H1 (cell line): ENCODE data around the gene BAG1. TPM values are rescaled to one million over a fixed set of nuclear protein-coding genes. Genes with fewer than 3 reads are reported as not detected.

Experiments used
- CTCF ChIA-PET: fragments of 300-600 bp; sonication (Branson Sonifier 250); formaldehyde crosslinking; loops from one replicate; lab custom pipeline; 2021; ENCODE audit not compliant: partially characterized antibody; lab: Charles Lee
- POLR2A ChIA-PET: fragments of 300-600 bp; sonication (Branson Sonifier 250); formaldehyde crosslinking; loops from one replicate; lab custom pipeline; 2021; ENCODE audit warnings: inconsistent platforms; ENCODE audit not compliant: partially characterized antibody; lab: Charles Lee
- DNase-seq, 2 experiments: peaks; one replicate each; pipeline versions ENCODE4 v3.0.0 to v3.0.0-alpha.2; 2010 to 2022; ENCODE audit warnings: low spot score in 2 of 2, low read depth in 1 of 2, mixed read lengths in 1 of 2
- FAIRE-seq: peaks from 2 replicates; lab custom pipeline; 2011; peaks lifted over from hg19 to GRCh38; lab: Jason Lieb, UNC
- H2AFZ ChIP-seq: 2 replicates; pipeline ENCODE4 v1.8.1; 2012; ENCODE audit warnings: low read length, inconsistent platforms
- H2AK5ac ChIP-seq: 2 replicates; pipeline ENCODE4 v1.6.1; 2013; ENCODE audit warnings: low read depth, low read length
- H2BK120ac ChIP-seq: replicated peaks from 2 replicates; pipeline ENCODE3; 2013; ENCODE audit warnings: low read depth, low read length, inconsistent platforms
- H2BK12ac ChIP-seq: 2 replicates; pipeline ENCODE4 v1.6.1; 2013; ENCODE audit warnings: low read depth, low read length
- H2BK15ac ChIP-seq: 2 replicates; pipeline ENCODE4 v1.6.1; 2013; ENCODE audit warnings: low read length
- H2BK20ac ChIP-seq: 2 replicates; pipeline ENCODE4 v1.6.1; 2013; ENCODE audit warnings: low read length
- H2BK5ac ChIP-seq: 2 replicates; pipeline ENCODE4 v1.6.1; 2013; ENCODE audit warnings: low read depth, low read length
- H3K14ac ChIP-seq: 2 replicates; pipeline ENCODE4 v1.6.1; 2013; ENCODE audit warnings: inconsistent platforms; ENCODE audit not compliant: insufficient read length
- H3K18ac ChIP-seq: 2 replicates; pipeline ENCODE4 v1.6.1; 2013; ENCODE audit warnings: low read length; ENCODE audit errors: extremely low read depth
- H3K23ac ChIP-seq: 2 replicates; pipeline ENCODE4 v1.6.1; 2013; ENCODE audit warnings: inconsistent platforms; ENCODE audit not compliant: insufficient read length
- H3K23me2 ChIP-seq: 2 replicates; pipeline ENCODE4 v1.6.1; 2013; ENCODE audit warnings: low read depth, low read length
- H3K27ac ChIP-seq: 2 replicates; pipeline ENCODE4 v1.6.1; 2011; ENCODE audit warnings: low read depth, low read length, inconsistent platforms
- H3K27me3 ChIP-seq, 4 experiments: replicated peaks in 1 of 4; 1 replicate in 1 of 4; 2 replicates in 3 of 4; pipeline versions ENCODE4 v1.6.1 to v1.8.1; 2011 to 2013; ENCODE audit warnings: low read length in 3 of 4, mild to moderate bottlenecking in 3 of 4, inconsistent platforms in 2 of 4, mixed read lengths in 2 of 4, moderate library complexity in 1 of 4; ENCODE audit not compliant: control insufficient read depth in 3 of 4, insufficient read depth in 3 of 4; ENCODE audit errors: extremely low read depth in 1 of 4
- H3K36me3 ChIP-seq, 4 experiments: 2 replicates each; pipeline versions ENCODE4 v1.6.1 to v1.8.1; 2011 to 2013; ENCODE audit warnings: mild to moderate bottlenecking in 4 of 4, low read length in 3 of 4, moderate library complexity in 2 of 4, control low read depth in 1 of 4, inconsistent platforms in 1 of 4; ENCODE audit not compliant: insufficient read depth in 4 of 4, control insufficient read depth in 2 of 4
- H3K4ac ChIP-seq: replicated peaks from 2 replicates; pipeline ENCODE3; 2013; ENCODE audit warnings: low read length, low read depth, mixed read lengths, inconsistent platforms; ENCODE audit not compliant: insufficient read length
- H3K4me1 ChIP-seq, 4 experiments: replicated peaks in 1 of 4; 1 replicate in 1 of 4; 2 replicates in 3 of 4; pipeline versions ENCODE4 v1.6.1 to v1.8.1; 2011 to 2013; ENCODE audit warnings: low read length in 3 of 4, inconsistent platforms in 2 of 4, mixed read lengths in 1 of 4; ENCODE audit not compliant: insufficient read depth in 4 of 4, control insufficient read depth in 3 of 4
- H3K4me2 ChIP-seq, 2 experiments: 2 replicates each; pipeline versions ENCODE4 v1.6.1 to v1.8.1; 2011 to 2013; ENCODE audit warnings: low read depth in 2 of 2, low read length in 2 of 2, control low read depth in 1 of 2, inconsistent platforms in 1 of 2, mild to moderate bottlenecking in 1 of 2; ENCODE audit not compliant: insufficient read depth in 1 of 2
- H3K4me3 ChIP-seq, 4 experiments: fragments of 200-600, 300-600 bp in 1 of 4; sonication (generic), shearing (Covaris generic), sonication (Bioruptor Twin) in 1 of 4; 2 replicates each; pipeline versions ENCODE4 v1.5.1 to v1.8.1; 2011 to 2016; ENCODE audit warnings: low read length in 4 of 4, low read depth in 3 of 4, control low read depth in 2 of 4, inconsistent platforms in 2 of 4, mild to moderate bottlenecking in 2 of 4, mixed read lengths in 1 of 4, moderate library complexity in 1 of 4; ENCODE audit not compliant: insufficient read depth in 2 of 4; ENCODE audit errors: extremely low read depth in 1 of 4
- H3K56ac ChIP-seq: replicated peaks from 2 replicates; pipeline ENCODE3; 2013; ENCODE audit warnings: low read depth, mild to moderate bottlenecking, mixed read lengths, low read length, inconsistent platforms; ENCODE audit not compliant: insufficient read length
- H3K79me1 ChIP-seq: 2 replicates; pipeline ENCODE4 v1.6.1; 2013; ENCODE audit warnings: low read depth, low read length, control low read depth
- H3K79me2 ChIP-seq, 2 experiments: 2 replicates each; pipeline versions ENCODE4 v1.6.1 to v1.8.1; 2012 to 2013; ENCODE audit warnings: low read length in 2 of 2, mild to moderate bottlenecking in 2 of 2, inconsistent platforms in 1 of 2; ENCODE audit not compliant: insufficient read depth in 2 of 2, control insufficient read depth in 1 of 2
- H3K9ac ChIP-seq, 4 experiments: replicated peaks in 1 of 4; 1 replicate in 1 of 4; 2 replicates in 3 of 4; pipeline versions ENCODE4 v1.6.1 to v1.8.1; 2011 to 2013; ENCODE audit warnings: low read depth in 3 of 4, low read length in 3 of 4, control low read depth in 2 of 4, mild to moderate bottlenecking in 2 of 4, moderate library complexity in 2 of 4, inconsistent platforms in 1 of 4; ENCODE audit errors: extremely low read depth in 1 of 4
- H3K9me3 ChIP-seq, 2 experiments: 2 replicates each; pipeline versions ENCODE4 v1.6.1 to v1.8.1; 2012 to 2013; ENCODE audit warnings: mild to moderate bottlenecking in 2 of 2, moderate library complexity in 2 of 2, control low read depth in 1 of 2, inconsistent platforms in 1 of 2, low read depth in 1 of 2, low read length in 1 of 2, mixed read lengths in 1 of 2; ENCODE audit not compliant: insufficient read depth in 2 of 2
- H4K20me1 ChIP-seq, 2 experiments: replicated peaks in 1 of 2; 2 replicates each; pipeline versions ENCODE3 to v1.8.1; 2011 to 2013; ENCODE audit warnings: inconsistent platforms in 2 of 2, low read length in 2 of 2, mild to moderate bottlenecking in 1 of 2; ENCODE audit not compliant: insufficient read depth in 2 of 2, control insufficient read depth in 1 of 2
- H4K5ac ChIP-seq: 2 replicates; pipeline ENCODE4 v1.6.1; 2013; ENCODE audit warnings: low read length, low read depth, mixed read lengths, inconsistent platforms; ENCODE audit not compliant: insufficient read length
- H4K8ac ChIP-seq: 2 replicates; pipeline ENCODE4 v1.8.0; 2013; ENCODE audit warnings: mild to moderate bottlenecking, moderate library complexity, low read length, inconsistent platforms; ENCODE audit not compliant: insufficient read depth; ENCODE audit errors: extremely low read depth
- H4K91ac ChIP-seq: replicated peaks from 2 replicates; pipeline ENCODE3; 2013; ENCODE audit warnings: low read length, mixed read lengths, inconsistent platforms; ENCODE audit not compliant: insufficient read length
- ATF2 ChIP-seq: IDR thresholded peaks from 2 replicates; pipeline ENCODE4 v1.6.1; 2012; ENCODE audit warnings: low read length, inconsistent platforms
- BACH1 ChIP-seq: IDR thresholded peaks from 2 replicates; pipeline ENCODE4 v1.6.1; 2012; ENCODE audit warnings: low read length, improper control_type of control experiment
- EP300 ChIP-seq, 2 experiments: IDR thresholded peaks; 1 replicate in 1 of 2; 2 replicates in 1 of 2; pipeline ENCODE4 v1.6.1; 2011 to 2012; ENCODE audit warnings: low read depth in 2 of 2, low read length in 2 of 2, mild to moderate bottlenecking in 2 of 2, borderline replicate concordance in 1 of 2, inconsistent platforms in 1 of 2, moderate library complexity in 1 of 2
- JUN ChIP-seq: IDR thresholded peaks from 2 replicates; pipeline ENCODE4 v1.6.1; 2011; ENCODE audit warnings: low read depth, mild to moderate bottlenecking, improper control_type of control experiment, low read length
- KDM5A ChIP-seq: fragments of 200-600 bp; IDR thresholded peaks from 2 replicates; pipeline ENCODE4 v1.7.1; 2012; ENCODE audit warnings: mild to moderate bottlenecking, low read length, inconsistent platforms, mixed read lengths
- POLR2A ChIP-seq, 2 experiments: IDR thresholded peaks; 1 replicate in 1 of 2; 2 replicates in 1 of 2; pipeline ENCODE4 v1.6.1; 2011; ENCODE audit warnings: low read depth in 2 of 2, low read length in 2 of 2, mild to moderate bottlenecking in 2 of 2; ENCODE audit errors: control extremely low read depth in 1 of 2
- POLR2AphosphoS5 ChIP-seq: IDR thresholded peaks from 2 replicates; pipeline ENCODE4 v1.6.1; 2011; ENCODE audit warnings: low read depth, low read length
- POU5F1 ChIP-seq: IDR thresholded peaks from 2 replicates; pipeline ENCODE4 v1.6.1; 2011; ENCODE audit warnings: low read depth, mild to moderate bottlenecking, low read length, moderate library complexity
- RFX5 ChIP-seq: IDR thresholded peaks from 2 replicates; pipeline ENCODE4 v1.6.1; 2011; ENCODE audit warnings: low read depth, low read length, improper control_type of control experiment, borderline replicate concordance
- SAP30 ChIP-seq: fragments of 300-600 bp; sonication (generic); IDR thresholded peaks from 2 replicates; pipeline ENCODE4 v1.7.1; 2012; ENCODE audit warnings: low read length, moderate library complexity, mild to moderate bottlenecking, inconsistent platforms; ENCODE audit not compliant: insufficient read depth, insufficient replicate concordance
- SP2 ChIP-seq: IDR thresholded peaks from 2 replicates; pipeline ENCODE4 v1.6.1; 2012; ENCODE audit warnings: mild to moderate bottlenecking, low read length, inconsistent platforms
- WGBS, 2 experiments: shearing (Covaris generic) in 1 of 2; methylation state at CpG; one replicate each; pipeline versions ENCODE4 v1.1.6 to v1.1.7; 2013 to 2015; ENCODE audit warnings: low lambda C conversion rate in 2 of 2, mixed read lengths in 2 of 2, inconsistent platforms in 1 of 2, low coverage in 1 of 2, missing lambda C conversion rate in 1 of 2; ENCODE audit not compliant: insufficient replicate concordance in 2 of 2, insufficient coverage in 1 of 2, insufficient read length in 1 of 2; ENCODE audit errors: extremely low coverage in 1 of 2, missing lambda C conversion rate in 1 of 2; 5-methylcytosine and 5-hydroxymethylcytosine counted together
- polyA plus RNA-seq, 7 experiments: library from polyadenylated mRNA; depleted of rRNA in 3 of 7; stranded (reverse) in 5 of 7; unstranded in 2 of 7; fragments of >200 nt in 5 of 7; fragments of 200-250 nt in 2 of 7; gene quantifications; 1 replicate in 5 of 7; 2 replicates in 1 of 7; 4 replicates in 1 of 7; pipeline versions ENCODE4 v1.2.1 to v1.2.3, GENCODE V29; 2011 to 2013; ENCODE audit warnings: missing spikeins in 2 of 7, mixed read lengths in 2 of 7
- total RNA-seq: library from RNA; stranded (reverse); fragmentation: NEBNext Ultra II Directional; extraction: Animal tissue kit (Norgen Biotek cat#: 25700); gene quantifications from 2 replicates; pipeline ENCODE4 v1.2.1, GENCODE V29; 2021

Gene BAG1
- total and polyA plus RNA-seq, 2 of the 8 experiments (the other 6 are each of a cell fraction or from before 2014, with no cell fraction given), result 14.7 to 59.8 TPM

GRCh38 chr9:33270146-33270545 lies 5.6 kb upstream of the BAG1 start:
- no peak overlapping the region for H2BK120ac ChIP-seq
- peaks cover 4% of the 10 kb centered on the region; the same call in 1 of the 2 replicates for H3K23me2 ChIP-seq
- TF ChIP-seq SAP30 (no peak), POLR2A (IDR thresholded peaks at IDR 0.05; ENCODE audit: control extremely low read depth in 1 of 2, low read depth in 2 of 2, low read length in 2 of 2) (no peak), SP2 (no peak), BACH1 (no peak), POLR2AphosphoS5 (no peak), JUN (no peak), KDM5A (no peak), POU5F1 (no peak), EP300 (IDR thresholded peaks at IDR 0.05; ENCODE audit: borderline replicate concordance in 1 of 2, low read depth in 2 of 2, low read length in 2 of 2) (no peak), ATF2 (no peak), RFX5 (no peak)
- 0 out of 2 replicates have a peak, but pooled peaks cover 3% of the 10 kb centered on the region for H3K79me1 ChIP-seq
- peaks cover 5 to 48% (median 22%) of the 10 kb centered on the region in 4 experiments for H3K36me3 ChIP-seq
- ChIA-PET CTCF (no interaction called here), POLR2A (no interaction called here)
- no peak overlapping the region for H4K5ac ChIP-seq
- no peak overlapping the region for H3K27ac ChIP-seq
- peaks cover 0 to 11% of the 10 kb centered on the region in 2 experiments; a peak in 2 of 4 replicates for H3K79me2 ChIP-seq
- H3K4ac ChIP-seq, result no peak overlapping the region
- DNase-seq, result no peak
- no peak overlapping the region for H3K14ac ChIP-seq
- H4K8ac ChIP-seq, result no peak overlapping the region
- WGBS, 2 experiments, result 92% methylated on average over 3 of the region's 3 CpGs; no CpG with 5 or more reads in 1 of the 2 experiments
- no peak overlapping the region for H2AK5ac ChIP-seq
- no peak overlapping the region for H4K91ac ChIP-seq
- H3K4me2 ChIP-seq, result no peak overlapping the region
- H3K4me1 ChIP-seq, result 0 out of 7 replicates have a peak, but pooled peaks cover 0 to 2% (median 0%) of the 10 kb centered on the region in 4 experiments
- H3K56ac ChIP-seq, result no peak overlapping the region
- no peak overlapping the region for H3K9ac ChIP-seq
- H2BK5ac ChIP-seq, result no peak overlapping the region
- no peaks in the 10 kb centered on the region for H4K20me1 ChIP-seq
- no peak overlapping the region for H2BK20ac ChIP-seq
- no peak overlapping the region for H2BK15ac ChIP-seq
- no peaks in the 10 kb centered on the region for H3K27me3 ChIP-seq
- H2AFZ ChIP-seq, result no peak overlapping the region
- no peak overlapping the region for H3K4me3 ChIP-seq
- H3K23ac ChIP-seq, result no peak overlapping the region
- no peak for FAIRE-seq
- no peaks in the 10 kb centered on the region for H3K9me3 ChIP-seq
- H3K18ac ChIP-seq, result no peak overlapping the region
- no peak overlapping the region for H2BK12ac ChIP-seq
